CD1c-positive myeloid dendritic cell (primary cell): ENCODE data around the gene TFF1.

Source experiments
- DNase-seq: peaks from one replicate; pipeline ENCODE4 v3.0.0-alpha.2; 2016; ENCODE audit errors: extremely low spot score

TFF1 gene

DNA sequence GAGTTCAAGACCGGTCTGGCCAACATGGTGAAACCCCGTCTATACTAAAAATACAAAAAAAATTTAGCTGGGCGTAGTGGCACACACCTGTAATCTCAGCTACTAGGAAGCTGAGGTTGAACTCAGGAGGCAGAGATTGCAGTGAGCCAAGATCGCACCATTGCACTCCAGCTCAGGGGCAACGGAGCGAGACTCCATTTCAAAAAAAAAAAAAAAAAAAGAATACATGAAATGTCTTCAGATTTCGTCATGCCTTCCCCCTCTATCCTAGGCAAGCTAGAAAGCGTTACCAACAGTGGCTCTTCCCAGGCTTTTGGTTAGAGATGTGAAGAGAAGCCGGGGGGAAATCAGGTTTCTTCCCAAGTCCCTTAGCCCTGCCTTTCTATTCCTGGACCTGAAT lies 3.6 kb downstream of the TFF1 start:
- no peak for DNase-seq

DNA sequence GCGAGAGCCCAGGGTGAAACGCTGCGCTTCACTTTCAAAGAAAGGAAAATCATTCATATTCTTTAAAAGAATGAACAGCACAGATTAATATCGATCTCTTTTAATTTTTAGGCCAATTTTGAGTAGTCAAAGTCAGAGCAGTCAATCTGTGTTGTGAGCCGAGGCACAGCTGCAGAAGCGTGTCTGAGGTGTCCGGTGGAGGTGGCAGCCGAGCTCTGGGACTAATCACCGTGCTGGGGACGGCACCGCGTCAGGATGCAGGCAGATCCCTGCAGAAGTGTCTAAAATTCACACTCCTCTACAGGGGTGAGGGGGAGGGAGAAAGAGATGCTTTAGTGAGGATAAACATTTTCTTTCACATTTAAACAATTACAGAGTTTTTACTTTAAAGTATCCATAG lies 4.1 kb downstream of the TFF1 start:
- DNase-seq, result no peak

DNA sequence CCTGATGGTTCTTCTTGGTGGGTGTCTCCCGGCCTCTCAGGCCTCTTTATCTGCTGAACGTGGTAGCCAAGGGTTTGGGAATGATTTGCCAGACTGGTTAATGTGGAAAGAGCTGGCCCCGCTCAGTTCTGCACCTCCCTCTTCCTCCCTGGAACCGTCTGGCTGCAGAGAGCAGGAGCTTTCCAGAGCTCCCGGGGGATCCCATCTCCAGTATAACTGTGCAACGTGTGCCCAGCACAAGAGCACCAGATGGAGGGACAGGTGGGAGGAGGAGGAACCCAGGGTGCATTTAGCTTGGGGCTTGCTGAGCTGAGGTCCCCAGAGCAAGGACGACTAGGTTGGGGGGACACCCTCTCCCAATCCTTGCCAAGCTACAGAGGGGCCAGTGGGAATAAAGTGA lies 5.0 kb downstream of the TFF1 start:
- DNase-seq, result no peak

DNA sequence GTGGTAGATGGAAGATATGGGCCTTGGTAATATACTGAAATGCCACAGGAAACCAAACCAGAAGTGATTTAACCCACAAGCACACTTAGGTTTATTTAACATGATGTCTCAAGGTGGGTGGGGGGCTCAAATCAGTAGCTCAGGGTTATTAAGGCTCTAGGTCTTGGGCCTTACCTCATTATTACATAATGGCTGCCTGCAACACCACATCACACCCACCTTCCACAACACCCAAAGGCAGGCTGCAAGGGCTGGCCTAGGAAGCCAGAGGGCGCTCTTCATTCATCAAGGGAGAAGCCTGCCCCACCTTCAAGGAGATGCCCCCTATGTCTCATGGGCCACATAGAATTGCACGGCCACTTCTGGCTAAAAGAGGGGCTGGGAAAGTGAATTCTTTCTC lies 6.0 kb downstream of the TFF1 start:
- DNase-seq, result no peak

DNA sequence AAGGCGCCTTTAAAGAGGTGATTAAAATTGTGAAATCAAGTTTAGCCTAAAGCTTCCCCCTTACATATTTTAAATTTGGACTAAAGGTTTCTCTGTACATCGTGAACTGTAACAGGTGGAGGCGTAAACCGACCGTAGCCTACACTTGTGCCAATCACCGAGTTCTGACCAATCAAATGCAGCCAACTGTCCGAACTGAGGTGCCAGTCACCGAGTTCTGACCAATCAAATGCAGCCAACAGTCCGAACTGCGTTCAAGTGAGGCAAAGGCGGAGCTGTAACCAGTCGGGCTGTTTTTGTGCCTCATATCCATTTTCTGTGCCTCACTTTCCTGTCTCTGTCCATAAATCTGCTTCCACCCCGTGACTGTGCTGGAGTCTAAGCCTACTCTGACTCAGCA lies 7.4 kb downstream of the TFF1 start:
- DNase-seq, result no peak

DNA sequence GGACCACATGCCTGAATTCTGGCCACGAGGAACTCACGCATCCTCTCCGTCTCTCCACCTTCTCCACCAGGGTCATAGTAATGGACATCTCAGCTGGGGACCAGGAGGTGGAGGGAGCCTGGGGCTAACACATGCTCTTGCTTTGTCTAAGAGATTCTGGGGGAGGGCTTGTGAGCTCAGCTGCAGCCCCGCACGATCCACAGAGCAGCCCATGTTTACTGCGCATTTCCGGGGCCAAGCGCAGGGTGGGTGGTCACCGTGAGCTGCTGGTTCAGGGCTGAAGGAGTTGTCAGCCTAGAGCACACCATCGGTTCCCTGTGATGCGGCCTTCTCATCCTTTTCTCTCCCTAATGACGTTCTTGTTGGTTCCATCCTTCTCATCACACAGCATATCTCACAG lies 8.1 kb downstream of the TFF1 start:
- no peak for DNase-seq

DNA sequence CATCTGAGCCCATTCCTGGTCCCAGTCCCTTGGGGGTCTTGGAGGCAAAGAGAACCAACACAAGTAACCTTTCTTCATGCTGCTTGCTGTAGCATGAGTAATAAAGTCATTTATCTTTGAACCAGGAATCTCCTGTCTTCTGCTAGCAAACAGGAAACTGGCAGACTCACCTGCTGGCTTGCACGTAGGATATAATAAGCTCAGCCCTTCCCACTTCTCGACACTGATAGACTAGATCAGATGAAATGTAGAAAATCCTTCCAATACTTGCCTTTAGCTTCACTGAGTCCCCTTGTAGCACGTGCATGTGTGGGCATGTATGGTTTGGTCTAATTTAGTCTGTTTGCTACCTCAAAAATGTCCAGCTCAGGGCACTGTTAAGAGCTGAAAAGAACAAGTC lies 9.0 kb downstream of the TFF1 start:
- no peak for DNase-seq

DNA sequence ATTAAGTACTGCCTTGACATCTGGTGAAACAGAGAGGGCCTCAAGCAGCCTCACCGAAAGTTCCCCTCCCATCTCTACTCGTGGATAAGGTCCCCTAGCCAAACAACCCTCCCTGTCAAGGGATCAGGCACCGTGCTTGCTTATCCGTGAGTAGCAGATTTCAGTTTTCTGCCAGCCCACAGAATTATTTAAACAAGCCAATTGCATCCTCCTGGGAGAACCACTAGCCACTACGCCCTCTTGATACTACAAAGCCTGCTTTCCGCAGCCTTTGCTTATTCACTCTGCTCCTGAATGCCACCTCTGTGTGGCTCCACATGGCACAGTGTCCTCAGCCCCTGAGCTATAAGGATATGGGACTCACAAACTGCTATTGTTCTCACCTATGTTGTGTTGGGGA lies 9.7 kb downstream of the TFF1 start:
- DNase-seq, result no peak

DNA sequence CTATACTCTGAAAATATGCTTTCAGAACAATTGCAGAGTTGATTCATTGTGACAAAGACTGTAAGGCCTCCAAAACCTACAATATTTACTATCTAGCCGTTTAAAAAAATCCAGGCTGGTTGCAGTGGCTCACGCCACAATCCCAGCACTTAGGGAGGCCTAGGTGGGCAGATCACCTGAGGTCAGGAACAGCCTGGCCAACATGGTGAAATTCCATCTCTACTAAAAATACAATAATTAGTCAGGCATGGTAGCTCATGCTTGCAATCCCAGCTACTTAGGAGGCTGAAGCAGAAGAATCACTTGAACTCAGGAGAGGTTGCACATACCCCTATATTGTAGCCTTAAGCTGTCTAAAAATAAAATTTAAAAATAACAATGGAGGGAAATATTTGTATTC lies 10.3 kb downstream of the TFF1 start:
- DNase-seq, result no peak

DNA sequence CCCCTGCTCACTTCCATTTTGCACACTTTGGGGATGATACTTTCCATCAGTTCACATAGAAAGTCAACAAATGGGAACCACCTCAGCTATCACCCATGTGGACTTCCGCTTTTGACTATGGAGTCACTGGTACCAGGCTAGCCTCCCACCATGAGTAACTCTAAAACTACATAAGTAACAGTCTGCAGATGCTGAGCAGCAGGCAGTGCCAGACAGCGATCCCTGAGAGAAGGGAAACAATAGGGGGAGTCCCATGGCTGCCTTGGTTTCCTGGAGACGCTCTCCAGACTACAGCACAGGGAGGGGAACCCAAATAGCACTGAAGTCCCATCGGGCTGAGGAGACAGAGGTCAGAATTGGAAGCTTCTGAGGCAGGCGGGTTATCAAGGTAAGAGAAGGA lies 12.7 kb downstream of the TFF1 start:
- DNase-seq, result no peak

DNA sequence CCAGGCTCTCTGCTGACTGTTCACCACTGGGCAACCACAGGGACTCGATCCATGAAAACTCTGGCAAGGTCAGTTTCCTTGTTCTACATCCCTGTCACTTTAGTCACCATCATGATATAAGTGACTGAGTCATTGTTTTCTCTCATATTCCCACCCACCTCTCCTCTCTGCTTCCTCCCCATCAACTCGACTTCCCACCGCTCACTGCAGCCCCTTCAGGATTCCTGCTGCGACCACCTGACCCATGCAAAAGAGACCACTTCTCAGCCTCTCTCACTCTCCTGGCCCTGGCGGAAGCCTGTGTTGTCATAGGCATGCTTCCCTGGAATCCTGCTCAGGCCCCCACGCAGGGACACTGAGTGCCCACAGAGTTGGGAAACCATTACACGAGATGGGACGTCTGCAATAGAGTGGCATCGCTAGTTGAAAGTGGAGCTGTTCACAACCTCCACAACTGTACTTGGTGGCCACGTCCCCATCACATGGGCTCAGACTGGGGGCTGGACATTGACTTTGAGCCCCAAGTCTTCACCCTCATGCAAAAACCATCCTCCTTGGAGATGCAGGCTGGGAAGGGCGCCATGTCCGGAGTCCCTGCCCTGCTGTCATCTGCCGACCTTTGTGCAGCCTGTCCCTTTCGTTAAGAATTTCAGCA lies 13.8 kb downstream of the TFF1 start:
- DNase-seq, result no peak

DNA sequence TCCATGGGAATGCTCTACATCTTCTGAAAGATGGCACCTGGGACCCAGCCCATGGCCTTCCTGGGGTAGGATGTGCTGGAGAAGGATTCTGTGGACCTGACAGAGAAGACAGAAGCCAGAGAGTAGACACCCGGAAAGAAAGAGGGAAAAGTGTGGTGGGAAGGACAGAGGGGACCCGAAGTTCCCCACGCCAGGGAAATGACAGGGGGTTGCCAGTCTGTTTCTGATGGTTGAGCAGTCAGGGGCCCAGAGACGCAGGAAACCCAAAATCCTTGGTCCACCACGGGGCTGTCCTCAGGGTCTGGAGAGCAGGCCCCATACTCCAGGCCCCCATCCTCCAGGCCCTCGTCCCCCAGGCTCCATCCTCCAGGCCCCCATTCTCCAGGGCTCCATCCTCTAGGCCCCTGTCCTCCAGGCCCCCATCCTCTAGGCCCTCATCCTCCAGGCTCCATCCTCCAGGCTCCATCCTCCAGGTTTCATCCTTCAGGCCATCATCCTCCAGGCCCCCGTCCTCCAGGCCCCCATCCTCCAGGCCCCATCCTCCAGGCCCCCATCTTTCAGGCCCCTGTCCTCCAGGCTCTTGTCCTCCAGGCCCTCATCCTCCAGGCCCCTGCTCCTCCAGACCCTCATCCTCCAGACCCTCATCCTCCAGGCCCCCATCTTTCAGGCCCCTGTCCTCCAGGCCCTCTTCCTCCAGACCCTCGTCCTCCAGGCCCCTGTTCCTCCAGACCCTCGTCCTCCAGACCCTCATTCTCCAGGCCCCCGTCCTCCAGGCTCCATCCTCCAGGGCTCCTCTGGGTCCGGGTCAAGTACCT lies 14.5 kb downstream of the TFF1 start:
- no peak for DNase-seq

DNA sequence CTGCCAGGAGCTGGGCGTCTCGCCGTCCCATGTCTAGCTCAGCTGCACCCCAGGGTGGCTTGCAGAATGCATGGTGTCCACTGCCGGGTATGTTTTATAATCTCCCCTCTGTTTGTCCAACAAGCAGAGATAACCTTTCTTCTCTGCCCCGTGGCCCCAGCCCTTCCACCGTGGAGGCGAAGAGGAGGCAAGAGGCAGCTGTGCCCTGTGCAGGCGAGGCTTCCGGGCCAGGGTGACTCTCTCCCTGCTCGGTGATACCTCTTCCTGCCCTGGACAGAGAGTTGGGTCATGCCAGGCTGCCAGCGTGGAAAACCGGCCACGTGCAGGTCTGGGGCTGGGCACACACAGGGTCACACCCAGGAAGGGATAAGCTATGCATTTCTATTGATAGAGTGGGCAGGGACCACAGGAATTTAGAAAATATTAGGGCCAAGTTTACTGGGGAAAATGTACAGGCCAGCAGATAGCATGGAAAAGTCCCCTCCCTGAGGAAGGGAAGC lies 15.4 kb downstream of the TFF1 start, which contains the start of gene TFF2:
TFF2 (minus strand) TSS at position 68 of the 500 bp plus-strand sequence; CDS start at position 31, 37 bp downstream.
- no peak for DNase-seq

DNA sequence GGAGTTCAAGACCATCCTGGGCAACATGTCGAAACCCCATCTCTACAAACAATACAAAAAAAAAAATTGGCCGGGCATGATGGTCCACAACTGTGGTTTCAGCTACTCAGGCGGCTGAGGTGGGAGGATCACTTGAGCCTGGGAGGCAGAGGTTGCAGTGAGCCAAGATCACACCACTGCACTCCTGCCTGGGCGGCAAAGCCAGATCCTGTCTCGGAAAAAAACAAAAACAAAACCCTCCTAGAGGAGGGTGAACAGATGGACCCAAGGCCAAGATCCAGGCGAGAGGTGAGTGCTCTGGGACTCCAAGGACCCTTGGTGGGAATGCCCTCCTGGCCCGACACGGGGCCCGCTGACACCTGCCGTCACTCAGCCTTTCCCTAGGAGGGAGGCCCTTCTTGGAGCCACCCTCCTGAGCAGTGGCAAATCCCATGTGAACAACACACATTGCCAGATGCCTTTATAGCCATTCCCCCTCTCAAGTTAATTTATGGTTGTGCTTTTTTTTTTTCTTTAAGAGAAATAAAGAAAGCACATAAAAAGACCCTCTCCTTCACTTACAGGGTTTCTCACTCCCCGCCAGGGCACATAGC lies 15.9 kb downstream of the TFF1 start:
- DNase-seq, result no peak

DNA sequence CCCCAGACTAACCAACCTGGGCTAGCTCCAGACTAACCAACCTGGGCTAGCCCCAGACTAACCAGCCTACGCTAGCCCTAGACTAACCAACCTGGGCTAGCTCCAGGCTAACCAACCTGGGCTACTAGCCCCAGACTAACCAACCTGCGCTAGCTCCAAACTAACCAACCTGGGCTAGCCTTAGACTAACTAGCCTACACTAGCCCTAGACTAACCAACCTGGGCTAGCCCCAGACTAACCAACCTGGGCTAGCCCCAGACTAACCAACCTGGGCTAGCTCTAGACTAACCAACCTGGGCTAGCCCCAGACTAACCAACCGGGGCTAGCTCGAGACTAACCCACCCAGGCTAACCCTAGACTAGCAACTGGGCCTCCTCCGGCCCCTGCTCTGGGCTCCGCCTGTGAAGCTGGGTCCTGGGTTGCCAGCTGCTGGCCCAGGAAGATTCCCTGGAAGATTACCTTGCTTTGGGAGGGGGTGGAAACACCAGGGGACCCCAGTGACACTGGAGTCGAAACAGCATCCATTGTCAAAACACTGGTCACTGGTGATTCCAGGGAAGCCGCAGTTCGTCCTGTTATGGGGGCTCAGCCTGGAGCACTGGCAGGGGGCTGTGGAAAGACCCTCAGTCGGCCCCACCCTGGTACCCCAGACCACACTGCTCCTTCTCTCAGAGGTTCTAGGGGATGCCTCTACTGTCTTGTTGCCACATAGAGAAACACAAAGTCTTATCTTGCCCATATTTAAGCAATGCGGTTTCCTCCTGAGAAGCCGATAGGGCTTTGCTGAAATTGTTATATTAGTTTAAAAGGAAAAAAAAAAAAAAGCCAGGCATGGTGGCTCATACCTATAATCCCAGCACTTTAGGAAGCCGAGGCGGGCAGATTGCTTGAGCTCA lies 16.7 kb downstream of the TFF1 start:
- DNase-seq, result no peak

DNA sequence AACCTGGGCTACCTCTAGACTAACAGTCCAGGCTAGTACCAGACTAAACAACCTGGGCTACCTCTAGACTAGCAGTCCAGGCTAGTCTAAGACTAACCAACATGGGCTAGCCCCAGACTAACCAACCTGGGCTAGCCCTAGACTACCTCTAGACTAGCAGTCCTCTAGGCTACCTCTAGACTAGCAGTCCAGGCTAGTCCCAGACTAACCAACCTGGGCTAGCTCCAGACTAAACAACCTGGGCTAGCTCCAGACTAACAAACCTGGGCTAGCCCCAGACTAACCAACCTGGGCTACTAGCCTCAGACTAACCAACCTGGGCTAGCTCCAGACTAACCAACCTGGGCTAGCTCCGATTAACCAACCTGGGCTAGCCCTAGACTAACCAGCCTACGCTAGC lies 17.6 kb downstream of the TFF1 start:
- no peak for DNase-seq

DNA sequence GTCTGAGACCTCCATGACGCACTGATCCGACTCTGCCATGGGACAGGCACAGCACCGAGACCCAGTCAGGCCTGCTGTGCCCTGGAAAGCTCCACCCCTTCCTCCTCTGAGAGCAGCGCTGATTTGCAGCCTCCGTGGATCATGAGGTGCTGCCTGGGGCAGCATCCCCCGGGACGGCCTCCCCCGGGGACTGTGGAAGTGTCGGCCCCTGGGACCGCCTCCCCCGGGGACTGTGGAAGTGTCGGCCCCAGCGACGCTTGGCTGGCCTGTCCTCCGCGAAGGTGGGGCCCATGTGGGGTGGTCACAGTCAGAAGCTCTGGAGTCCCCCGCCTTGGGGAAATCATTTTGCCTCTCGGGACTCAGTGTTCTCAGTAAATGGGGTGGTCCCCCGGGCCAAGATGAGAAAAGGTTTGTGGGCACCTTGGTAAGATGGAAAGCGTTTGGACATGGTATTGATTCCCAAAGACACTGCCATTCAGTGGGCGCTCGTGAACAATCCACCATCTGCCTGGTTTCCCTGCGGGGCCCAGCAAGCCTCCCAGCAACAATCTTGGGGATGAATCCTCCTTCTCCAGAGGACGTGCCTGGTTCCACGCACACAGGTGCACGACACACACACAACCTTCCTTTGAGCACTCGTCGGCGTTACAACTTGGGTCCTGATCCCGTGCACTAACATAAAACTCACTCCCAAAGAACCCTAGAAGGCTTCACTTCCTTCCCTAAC lies 18.6 kb downstream of the TFF1 start:
- DNase-seq, result no peak

DNA sequence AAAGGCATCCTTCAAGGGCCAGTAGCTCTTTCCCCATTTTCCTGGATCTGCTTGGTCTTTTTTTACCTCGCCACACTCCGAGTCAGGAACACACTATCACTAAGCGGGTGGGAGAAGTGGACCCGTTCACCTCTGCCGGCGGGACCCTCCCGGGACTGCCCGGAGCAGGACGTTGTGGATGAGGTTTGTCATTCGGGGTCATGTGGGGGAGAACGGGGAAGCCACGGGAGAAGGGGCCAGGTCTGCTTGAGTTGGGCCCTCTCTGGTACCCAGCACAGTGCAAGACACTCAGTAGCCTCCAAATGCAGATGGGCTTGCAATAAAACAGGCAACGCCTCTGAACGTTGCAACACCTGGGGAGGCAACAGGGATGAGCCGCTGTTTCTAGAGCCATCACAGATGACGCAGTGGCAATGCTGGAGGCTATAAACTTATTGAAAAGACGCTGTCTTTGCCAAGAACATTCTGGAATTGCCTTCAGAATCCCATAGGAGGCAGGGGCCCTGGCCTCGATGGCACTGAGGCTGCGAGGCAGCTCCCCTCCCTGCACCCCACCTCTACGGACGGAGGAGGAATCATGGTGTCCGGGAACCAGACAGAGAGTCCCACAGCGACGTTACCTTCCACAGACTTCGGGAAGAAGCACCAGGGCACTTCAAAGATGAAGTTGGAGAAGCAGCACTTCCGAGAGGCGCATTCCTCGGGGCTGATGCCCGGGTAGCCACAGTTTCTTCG lies 19.3 kb downstream of the TFF1 start:
- DNase-seq, result no peak

DNA sequence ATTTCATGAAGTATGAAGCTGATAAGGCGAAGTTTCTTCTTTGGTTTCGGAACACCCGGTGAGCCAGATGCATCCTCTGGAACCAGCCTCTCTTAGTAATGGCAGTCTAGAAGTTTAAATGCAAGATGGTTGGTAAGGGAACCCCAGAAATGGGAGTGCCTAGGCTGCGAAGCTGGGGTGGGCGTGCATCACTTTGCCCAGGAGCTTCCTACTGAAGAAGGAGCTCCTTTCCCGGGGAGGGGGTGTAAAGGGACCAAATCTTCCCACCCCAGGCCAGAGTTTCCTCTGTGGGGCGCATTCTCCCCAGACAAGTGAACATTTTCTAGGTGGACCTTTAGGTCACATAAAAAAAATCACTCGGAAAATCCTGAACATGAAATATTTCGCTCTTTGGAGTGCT lies 19.9 kb downstream of the TFF1 start:
- DNase-seq, result no peak

DNA sequence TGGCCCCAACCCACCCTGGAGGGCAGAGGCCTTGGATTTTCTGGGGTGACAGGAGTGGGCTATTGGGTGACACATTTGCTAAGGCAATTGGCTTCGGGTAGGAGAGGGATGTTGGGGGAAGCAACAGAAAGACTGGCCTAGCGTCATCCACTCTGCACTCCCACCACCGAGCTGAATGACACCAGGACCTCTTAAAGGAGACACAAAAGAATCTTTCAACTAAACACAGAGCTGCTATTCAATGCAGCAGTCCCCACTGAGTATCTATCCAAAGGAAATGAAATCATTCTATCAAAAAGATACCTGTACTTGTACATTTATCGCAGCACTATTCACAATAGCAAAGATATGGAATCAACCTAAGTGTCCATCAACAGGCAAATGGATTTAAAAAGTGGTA lies 21.7 kb downstream of the TFF1 start:
- DNase-seq, result no peak
